ENCODE results near the gene NATD1. TPM values are rescaled to one million over a fixed set of nuclear protein-coding genes. Genes with fewer than 3 reads are reported as not detected.
A peak's percentile ranks its signal among the peaks of the same experiment; 100 is the strongest.

The NATD1 gene
- total RNA-seq, 1 experiment from 2014 or later = 7.3 TPM

DNA sequence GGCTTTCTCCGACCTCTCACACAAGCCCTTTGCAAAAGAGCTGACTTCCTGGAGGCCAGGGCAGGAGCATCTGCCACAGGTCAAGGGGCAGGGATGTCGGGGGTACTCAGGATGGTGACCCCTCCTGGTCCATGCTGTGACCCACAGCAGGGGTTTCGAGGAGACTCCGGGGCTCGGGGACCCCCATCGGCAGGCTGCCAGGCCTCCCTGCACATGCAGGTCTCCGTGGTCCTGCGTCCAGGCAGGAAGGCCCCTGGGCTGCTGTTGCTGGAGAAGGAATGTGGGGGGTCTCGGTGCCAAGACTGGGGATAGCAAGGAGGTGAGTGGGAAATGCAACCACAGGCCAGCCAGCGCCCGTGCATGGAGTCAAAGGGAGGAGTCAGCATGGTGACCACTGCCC, 11.6 kb downstream of the NATD1 start:
- no peak overlapping the region for H2BK12ac ChIP-seq (ENCODE audit: insufficient read length, low read depth, low read length)
- Mint-ChIP-seq H3K36me3 (ENCODE audit: insufficient read depth in 1 of 3, low read depth in 3 of 3) (no peaks in the 10 kb centered on the region), H3K4me1 (peaks cover 15 to 41% of the 10 kb centered on the region in 2 experiments), H3K9me3 (no peaks in the 10 kb centered on the region), H3K4me3 (no peak overlapping the region; a peak in 1 of 5 replicates), H3K27me3 (ENCODE audit: low read depth) (peaks cover 3% of the 10 kb centered on the region; the same call in 1 of the 2 replicates), H3K27ac (0 out of 7 replicates have a peak overlapping the region, but pooled peaks of 1 of the 3 experiments have one; percentile 28)
- no peak overlapping the region for H3T11ph ChIP-seq (ENCODE audit: low read length)
- H3K18ac ChIP-seq (ENCODE audit: insufficient read length, low read depth, low read length) = no peak overlapping the region
- no peaks in the 10 kb centered on the region for H3K23me2 ChIP-seq (ENCODE audit: insufficient read length, low read depth, low read length, poor library complexity, severe bottlenecking)
- no peaks in the 10 kb centered on the region for H4K20me1 ChIP-seq (ENCODE audit: control insufficient read depth, insufficient read depth, insufficient read length)
- H3K56ac ChIP-seq (ENCODE audit: insufficient read length, low read depth, low read length) = no peak overlapping the region
- no peak overlapping the region for H2BK5ac ChIP-seq (ENCODE audit: insufficient read length, low read length)
- no peaks in the 10 kb centered on the region for H3K79me1 ChIP-seq (ENCODE audit: insufficient read depth, low read depth, low read length, poor library complexity, severe bottlenecking)
- no peaks in the 10 kb centered on the region for H3K9me3 ChIP-seq (ENCODE audit: control insufficient read depth, low read depth, low read length)
- no peak overlapping the region for H3K23ac ChIP-seq (ENCODE audit: insufficient read length, low read depth, low read length)
- H3K9ac ChIP-seq (ENCODE audit: extremely low read depth, insufficient read length, low read length) = no peak overlapping the region
- no peak overlapping the region for H2BK120ac ChIP-seq (ENCODE audit: low read depth, low read length, poor library complexity, severe bottlenecking)
- no peak overlapping the region for H3K4me2 ChIP-seq (ENCODE audit: insufficient read depth, insufficient read length, low read length)
- no CpG with 5 or more reads among the region's 11 CpGs for WGBS (ENCODE audit: extremely low coverage, insufficient read length, low lambda C conversion rate)
- no peak overlapping the region for H2BK20ac ChIP-seq (ENCODE audit: low read depth, low read length, poor library complexity, severe bottlenecking)
- no peak overlapping the region for H4K8ac ChIP-seq (replicated peaks; ENCODE audit: insufficient read length, low read depth, low read length)
- no peak overlapping the region for H4K5ac ChIP-seq (ENCODE audit: insufficient read length, low read depth, low read length)
- no peak for DNase-seq
- TF ChIP-seq, protein P1, sequence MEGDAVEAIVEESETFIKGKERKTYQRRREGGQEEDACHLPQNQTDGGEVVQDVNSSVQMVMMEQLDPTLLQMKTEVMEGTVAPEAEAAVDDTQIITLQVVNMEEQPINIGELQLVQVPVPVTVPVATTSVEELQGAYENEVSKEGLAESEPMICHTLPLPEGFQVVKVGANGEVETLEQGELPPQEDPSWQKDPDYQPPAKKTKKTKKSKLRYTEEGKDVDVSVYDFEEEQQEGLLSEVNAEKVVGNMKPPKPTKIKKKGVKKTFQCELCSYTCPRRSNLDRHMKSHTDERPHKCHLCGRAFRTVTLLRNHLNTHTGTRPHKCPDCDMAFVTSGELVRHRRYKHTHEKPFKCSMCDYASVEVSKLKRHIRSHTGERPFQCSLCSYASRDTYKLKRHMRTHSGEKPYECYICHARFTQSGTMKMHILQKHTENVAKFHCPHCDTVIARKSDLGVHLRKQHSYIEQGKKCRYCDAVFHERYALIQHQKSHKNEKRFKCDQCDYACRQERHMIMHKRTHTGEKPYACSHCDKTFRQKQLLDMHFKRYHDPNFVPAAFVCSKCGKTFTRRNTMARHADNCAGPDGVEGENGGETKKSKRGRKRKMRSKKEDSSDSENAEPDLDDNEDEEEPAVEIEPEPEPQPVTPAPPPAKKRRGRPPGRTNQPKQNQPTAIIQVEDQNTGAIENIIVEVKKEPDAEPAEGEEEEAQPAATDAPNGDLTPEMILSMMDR (conservative IDR thresholded peaks at IDR 0.05) = no peak
- H3K4ac ChIP-seq (ENCODE audit: low read depth, low read length) = no peak overlapping the region; the same call in 1 of the 2 replicates
- H3K4me1 ChIP-seq (ENCODE audit: insufficient read depth, low read length) = no peaks in the 10 kb centered on the region; the same call in 1 of the 2 replicates
- H3K27ac ChIP-seq (ENCODE audit: insufficient read length, low read depth, low read length) = no peak overlapping the region
- no peak overlapping the region for H2AK5ac ChIP-seq (ENCODE audit: insufficient read length, low read length)
- H2AFZ ChIP-seq (ENCODE audit: low read length) = no peak overlapping the region
- H4K91ac ChIP-seq (ENCODE audit: insufficient read length, low read depth, low read length) = no peak overlapping the region
- H3K27me3 ChIP-seq (ENCODE audit: insufficient read depth, low read length) = no peaks in the 10 kb centered on the region; the same call in 1 of the 2 replicates
- no peak overlapping the region for H2BK15ac ChIP-seq (ENCODE audit: low read depth, low read length)
- no peak overlapping the region for H3K14ac ChIP-seq (ENCODE audit: insufficient read depth, low read length)
- no peaks in the 10 kb centered on the region for H3K79me2 ChIP-seq (ENCODE audit: insufficient read depth, low read length)
